ENCODE measurements around the gene KRTAP5-8. TPM values are rescaled to one million over a fixed set of nuclear protein-coding genes. Genes with fewer than 3 reads are reported as not detected.

KRTAP5-8 gene
- total and polyA plus RNA-seq, 2 experiments from 2014 or later, result not detected

DNA sequence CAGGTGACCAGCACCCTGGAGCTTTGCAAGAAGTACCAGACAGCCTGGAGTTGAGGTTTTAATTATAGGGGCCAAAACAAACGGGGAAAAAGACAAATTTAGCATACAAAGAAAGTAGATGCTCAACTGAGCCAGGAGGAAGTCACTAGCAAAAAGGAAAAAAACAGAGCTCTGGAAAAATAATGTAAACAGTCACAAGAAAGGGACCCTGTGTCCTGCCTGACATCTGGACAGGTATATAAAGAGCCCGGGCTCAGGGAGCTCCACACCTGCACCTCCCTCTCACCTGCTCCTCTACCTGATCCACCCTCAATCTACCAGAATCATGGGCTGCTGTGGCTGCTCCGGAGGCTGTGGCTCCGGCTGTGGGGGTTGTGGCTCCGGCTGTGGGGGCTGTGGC, 27.4 kb downstream of the KRTAP5-8 start, which contains the start of gene KRTAP5-10 (continued):
- TF ChIP-seq ZNF462 (CRISPR knock-in tag; IDR thresholded peaks at IDR 0.05) (no peak), ZNF331 (CRISPR knock-in tag; IDR thresholded peaks at IDR 0.05; ENCODE audit: low read depth) (no peak), ETS1 (IDR thresholded peaks at IDR 0.05) (no peak), STAT1 (IDR thresholded peaks at IDR 0.05; ENCODE audit: unreplicated experiment) (no peak)
- TF ChIP-seq, protein P1, sequence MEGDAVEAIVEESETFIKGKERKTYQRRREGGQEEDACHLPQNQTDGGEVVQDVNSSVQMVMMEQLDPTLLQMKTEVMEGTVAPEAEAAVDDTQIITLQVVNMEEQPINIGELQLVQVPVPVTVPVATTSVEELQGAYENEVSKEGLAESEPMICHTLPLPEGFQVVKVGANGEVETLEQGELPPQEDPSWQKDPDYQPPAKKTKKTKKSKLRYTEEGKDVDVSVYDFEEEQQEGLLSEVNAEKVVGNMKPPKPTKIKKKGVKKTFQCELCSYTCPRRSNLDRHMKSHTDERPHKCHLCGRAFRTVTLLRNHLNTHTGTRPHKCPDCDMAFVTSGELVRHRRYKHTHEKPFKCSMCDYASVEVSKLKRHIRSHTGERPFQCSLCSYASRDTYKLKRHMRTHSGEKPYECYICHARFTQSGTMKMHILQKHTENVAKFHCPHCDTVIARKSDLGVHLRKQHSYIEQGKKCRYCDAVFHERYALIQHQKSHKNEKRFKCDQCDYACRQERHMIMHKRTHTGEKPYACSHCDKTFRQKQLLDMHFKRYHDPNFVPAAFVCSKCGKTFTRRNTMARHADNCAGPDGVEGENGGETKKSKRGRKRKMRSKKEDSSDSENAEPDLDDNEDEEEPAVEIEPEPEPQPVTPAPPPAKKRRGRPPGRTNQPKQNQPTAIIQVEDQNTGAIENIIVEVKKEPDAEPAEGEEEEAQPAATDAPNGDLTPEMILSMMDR (conservative IDR thresholded peaks at IDR 0.05; ENCODE audit: low read depth in 2 of 2), result no peak

GRCh38 chr11:71566081-71566620, 28.3 kb downstream of the KRTAP5-8 start:
- ATAC-seq, result no peak
- no peak for TF ChIP-seq ZNF331 (CRISPR knock-in tag; IDR thresholded peaks at IDR 0.05; ENCODE audit: low read depth)
- TF ChIP-seq ZNF462 (CRISPR knock-in tag; IDR thresholded peaks at IDR 0.05), result no peak

More at GRCh38 chr11:71566081-71566620, 28.3 kb downstream of the KRTAP5-8 start:
- H3K4me1 Mint-ChIP-seq, result peaks cover 44% of the 10 kb centered on the region
- no peaks in the 10 kb centered on the region for H3K27me3 ChIP-seq (ENCODE audit: insufficient read depth)
- H3K27me3 Mint-ChIP-seq (ENCODE audit: insufficient read depth, low read depth, poor library complexity), result peaks cover 17% of the 10 kb centered on the region
- no peaks in the 10 kb centered on the region for H3K9me2 ChIP-seq (ENCODE audit: insufficient read depth)
- H3K27ac ChIP-seq (ENCODE audit: low read depth), result no peak overlapping the region
- no peak overlapping the region for H2AFZ ChIP-seq
- no peak overlapping the region for H3K4me3 Mint-ChIP-seq
- peaks cover 2% of the 10 kb centered on the region; the same call in 1 of the 3 replicates for H3K9me3 Mint-ChIP-seq
- H4K20me1 ChIP-seq (replicated peaks; ENCODE audit: insufficient read depth), result no peaks in the 10 kb centered on the region
- no peak overlapping the region for H3K4me2 ChIP-seq
- H3K79me2 ChIP-seq (replicated peaks; ENCODE audit: insufficient read depth), result no peaks in the 10 kb centered on the region
- H3K27ac Mint-ChIP-seq, result no peak overlapping the region
- no peaks in the 10 kb centered on the region for H3F3A ChIP-seq (replicated peaks; ENCODE audit: low read depth)
- DNase-seq (ENCODE audit: low spot score), result no peak
- peaks cover 16% of the 10 kb centered on the region for H3K4me1 ChIP-seq (ENCODE audit: insufficient read depth)
- no peaks in the 10 kb centered on the region for H3K36me3 ChIP-seq (ENCODE audit: insufficient read depth)
- H3K36me3 Mint-ChIP-seq (ENCODE audit: low read depth), result no peaks in the 10 kb centered on the region; the same call in 2 of the 3 replicates
- H3K4me3 ChIP-seq, result no peak overlapping the region
